H1 (cell line): ENCODE measurements around the gene STAG1. TPM values are rescaled to one million over a fixed set of nuclear protein-coding genes. Genes with fewer than 3 reads are reported as not detected.

Source experiments
- CTCF ChIA-PET: fragments of 300-600 bp; sonication (Branson Sonifier 250); formaldehyde crosslinking; loops from one replicate; lab custom pipeline; 2021; ENCODE audit not compliant: partially characterized antibody; lab: Charles Lee
- POLR2A ChIA-PET: fragments of 300-600 bp; sonication (Branson Sonifier 250); formaldehyde crosslinking; loops from one replicate; lab custom pipeline; 2021; ENCODE audit warnings: inconsistent platforms; ENCODE audit not compliant: partially characterized antibody; lab: Charles Lee
- DNase-seq, 2 experiments: peaks; one replicate each; pipeline versions ENCODE4 v3.0.0 to v3.0.0-alpha.2; 2010 to 2022; ENCODE audit warnings: low spot score in 2 of 2, low read depth in 1 of 2, mixed read lengths in 1 of 2
- FAIRE-seq: peaks from 2 replicates; lab custom pipeline; 2011; peaks lifted over from hg19 to GRCh38; lab: Jason Lieb, UNC
- H2AFZ ChIP-seq: 2 replicates; pipeline ENCODE4 v1.8.1; 2012; ENCODE audit warnings: low read length, inconsistent platforms
- H2AK5ac ChIP-seq: 2 replicates; pipeline ENCODE4 v1.6.1; 2013; ENCODE audit warnings: low read depth, low read length
- H2BK120ac ChIP-seq: replicated peaks from 2 replicates; pipeline ENCODE3; 2013; ENCODE audit warnings: low read depth, low read length, inconsistent platforms
- H2BK12ac ChIP-seq: 2 replicates; pipeline ENCODE4 v1.6.1; 2013; ENCODE audit warnings: low read depth, low read length
- H2BK15ac ChIP-seq: 2 replicates; pipeline ENCODE4 v1.6.1; 2013; ENCODE audit warnings: low read length
- H2BK20ac ChIP-seq: 2 replicates; pipeline ENCODE4 v1.6.1; 2013; ENCODE audit warnings: low read length
- H2BK5ac ChIP-seq: 2 replicates; pipeline ENCODE4 v1.6.1; 2013; ENCODE audit warnings: low read depth, low read length
- H3K14ac ChIP-seq: 2 replicates; pipeline ENCODE4 v1.6.1; 2013; ENCODE audit warnings: inconsistent platforms; ENCODE audit not compliant: insufficient read length
- H3K18ac ChIP-seq: 2 replicates; pipeline ENCODE4 v1.6.1; 2013; ENCODE audit warnings: low read length; ENCODE audit errors: extremely low read depth
- H3K23ac ChIP-seq: 2 replicates; pipeline ENCODE4 v1.6.1; 2013; ENCODE audit warnings: inconsistent platforms; ENCODE audit not compliant: insufficient read length
- H3K23me2 ChIP-seq: 2 replicates; pipeline ENCODE4 v1.6.1; 2013; ENCODE audit warnings: low read depth, low read length
- H3K27ac ChIP-seq: 2 replicates; pipeline ENCODE4 v1.6.1; 2011; ENCODE audit warnings: low read depth, low read length, inconsistent platforms
- H3K27me3 ChIP-seq, 4 experiments: replicated peaks in 1 of 4; 1 replicate in 1 of 4; 2 replicates in 3 of 4; pipeline versions ENCODE4 v1.6.1 to v1.8.1; 2011 to 2013; ENCODE audit warnings: low read length in 3 of 4, mild to moderate bottlenecking in 3 of 4, inconsistent platforms in 2 of 4, mixed read lengths in 2 of 4, moderate library complexity in 1 of 4; ENCODE audit not compliant: control insufficient read depth in 3 of 4, insufficient read depth in 3 of 4; ENCODE audit errors: extremely low read depth in 1 of 4
- H3K36me3 ChIP-seq, 4 experiments: 2 replicates each; pipeline versions ENCODE4 v1.6.1 to v1.8.1; 2011 to 2013; ENCODE audit warnings: mild to moderate bottlenecking in 4 of 4, low read length in 3 of 4, moderate library complexity in 2 of 4, control low read depth in 1 of 4, inconsistent platforms in 1 of 4; ENCODE audit not compliant: insufficient read depth in 4 of 4, control insufficient read depth in 2 of 4
- H3K4ac ChIP-seq: replicated peaks from 2 replicates; pipeline ENCODE3; 2013; ENCODE audit warnings: low read length, low read depth, mixed read lengths, inconsistent platforms; ENCODE audit not compliant: insufficient read length
- H3K4me1 ChIP-seq, 4 experiments: replicated peaks in 1 of 4; 1 replicate in 1 of 4; 2 replicates in 3 of 4; pipeline versions ENCODE4 v1.6.1 to v1.8.1; 2011 to 2013; ENCODE audit warnings: low read length in 3 of 4, inconsistent platforms in 2 of 4, mixed read lengths in 1 of 4; ENCODE audit not compliant: insufficient read depth in 4 of 4, control insufficient read depth in 3 of 4
- H3K4me2 ChIP-seq, 2 experiments: 2 replicates each; pipeline versions ENCODE4 v1.6.1 to v1.8.1; 2011 to 2013; ENCODE audit warnings: low read depth in 2 of 2, low read length in 2 of 2, control low read depth in 1 of 2, inconsistent platforms in 1 of 2, mild to moderate bottlenecking in 1 of 2; ENCODE audit not compliant: insufficient read depth in 1 of 2
- H3K4me3 ChIP-seq, 4 experiments: fragments of 200-600, 300-600 bp in 1 of 4; sonication (generic), shearing (Covaris generic), sonication (Bioruptor Twin) in 1 of 4; 2 replicates each; pipeline versions ENCODE4 v1.5.1 to v1.8.1; 2011 to 2016; ENCODE audit warnings: low read length in 4 of 4, low read depth in 3 of 4, control low read depth in 2 of 4, inconsistent platforms in 2 of 4, mild to moderate bottlenecking in 2 of 4, mixed read lengths in 1 of 4, moderate library complexity in 1 of 4; ENCODE audit not compliant: insufficient read depth in 2 of 4; ENCODE audit errors: extremely low read depth in 1 of 4
- H3K56ac ChIP-seq: replicated peaks from 2 replicates; pipeline ENCODE3; 2013; ENCODE audit warnings: low read depth, mild to moderate bottlenecking, mixed read lengths, low read length, inconsistent platforms; ENCODE audit not compliant: insufficient read length
- H3K79me1 ChIP-seq: 2 replicates; pipeline ENCODE4 v1.6.1; 2013; ENCODE audit warnings: low read depth, low read length, control low read depth
- H3K79me2 ChIP-seq, 2 experiments: 2 replicates each; pipeline versions ENCODE4 v1.6.1 to v1.8.1; 2012 to 2013; ENCODE audit warnings: low read length in 2 of 2, mild to moderate bottlenecking in 2 of 2, inconsistent platforms in 1 of 2; ENCODE audit not compliant: insufficient read depth in 2 of 2, control insufficient read depth in 1 of 2
- H3K9ac ChIP-seq, 4 experiments: replicated peaks in 1 of 4; 1 replicate in 1 of 4; 2 replicates in 3 of 4; pipeline versions ENCODE4 v1.6.1 to v1.8.1; 2011 to 2013; ENCODE audit warnings: low read depth in 3 of 4, low read length in 3 of 4, control low read depth in 2 of 4, mild to moderate bottlenecking in 2 of 4, moderate library complexity in 2 of 4, inconsistent platforms in 1 of 4; ENCODE audit errors: extremely low read depth in 1 of 4
- H3K9me3 ChIP-seq, 2 experiments: 2 replicates each; pipeline versions ENCODE4 v1.6.1 to v1.8.1; 2012 to 2013; ENCODE audit warnings: mild to moderate bottlenecking in 2 of 2, moderate library complexity in 2 of 2, control low read depth in 1 of 2, inconsistent platforms in 1 of 2, low read depth in 1 of 2, low read length in 1 of 2, mixed read lengths in 1 of 2; ENCODE audit not compliant: insufficient read depth in 2 of 2
- H4K20me1 ChIP-seq, 2 experiments: replicated peaks in 1 of 2; 2 replicates each; pipeline versions ENCODE3 to v1.8.1; 2011 to 2013; ENCODE audit warnings: inconsistent platforms in 2 of 2, low read length in 2 of 2, mild to moderate bottlenecking in 1 of 2; ENCODE audit not compliant: insufficient read depth in 2 of 2, control insufficient read depth in 1 of 2
- H4K5ac ChIP-seq: 2 replicates; pipeline ENCODE4 v1.6.1; 2013; ENCODE audit warnings: low read length, low read depth, mixed read lengths, inconsistent platforms; ENCODE audit not compliant: insufficient read length
- H4K8ac ChIP-seq: 2 replicates; pipeline ENCODE4 v1.8.0; 2013; ENCODE audit warnings: mild to moderate bottlenecking, moderate library complexity, low read length, inconsistent platforms; ENCODE audit not compliant: insufficient read depth; ENCODE audit errors: extremely low read depth
- H4K91ac ChIP-seq: replicated peaks from 2 replicates; pipeline ENCODE3; 2013; ENCODE audit warnings: low read length, mixed read lengths, inconsistent platforms; ENCODE audit not compliant: insufficient read length
- ATF3 ChIP-seq: IDR thresholded peaks from 2 replicates; pipeline ENCODE4 v1.6.1; 2011; ENCODE audit warnings: low read depth, mild to moderate bottlenecking, low read length; ENCODE audit not compliant: insufficient read depth
- CHD2 ChIP-seq: IDR thresholded peaks from 2 replicates; pipeline ENCODE4 v1.6.1; 2012; ENCODE audit warnings: low read length, improper control_type of control experiment
- E2F6 ChIP-seq: IDR thresholded peaks from 2 replicates; pipeline ENCODE4 v1.6.1; 2012; ENCODE audit warnings: inconsistent platforms
- EZH2 ChIP-seq: fragments of 200-600 bp; sonication (generic); IDR thresholded peaks from 2 replicates; pipeline ENCODE4 v1.7.1; 2012; ENCODE audit warnings: low read depth, mild to moderate bottlenecking, moderate library complexity, low read length, inconsistent platforms; ENCODE audit not compliant: severe bottlenecking
- FOSL1 ChIP-seq: IDR thresholded peaks from 2 replicates; pipeline ENCODE4 v1.6.1; 2011; ENCODE audit warnings: mild to moderate bottlenecking, low read depth, low read length, moderate library complexity; ENCODE audit not compliant: insufficient read depth
- HDAC2 ChIP-seq, 2 experiments: fragments of 300-600 bp in 1 of 2; sonication (generic) in 1 of 2; IDR thresholded peaks; 2 replicates each; pipeline ENCODE4 v1.6.1; 2011 to 2012; ENCODE audit warnings: low read depth in 2 of 2, low read length in 2 of 2, mild to moderate bottlenecking in 2 of 2, moderate library complexity in 2 of 2, borderline replicate concordance in 1 of 2, inconsistent platforms in 1 of 2
- JUN ChIP-seq: IDR thresholded peaks from 2 replicates; pipeline ENCODE4 v1.6.1; 2011; ENCODE audit warnings: low read depth, mild to moderate bottlenecking, improper control_type of control experiment, low read length
- NANOG ChIP-seq: IDR thresholded peaks from 2 replicates; pipeline ENCODE4 v1.6.1; 2011; ENCODE audit warnings: low read length, low read depth, mild to moderate bottlenecking, inconsistent platforms; ENCODE audit not compliant: insufficient read depth, poor library complexity, severe bottlenecking
- RNF2 ChIP-seq: fragments of 200-900, 300-1000 bp; sonication (generic); IDR thresholded peaks from 2 replicates; pipeline ENCODE4 v1.7.1; 2016; ENCODE audit warnings: borderline replicate concordance, low read depth, mild to moderate bottlenecking, antibody characterized with exemption, low read length; ENCODE audit not compliant: poor library complexity, severe bottlenecking; ENCODE audit errors: missing control alignments
- RXRA ChIP-seq: IDR thresholded peaks from 2 replicates; pipeline ENCODE4 v1.6.1; 2011; ENCODE audit warnings: low read depth, mild to moderate bottlenecking, low read length, moderate library complexity; ENCODE audit not compliant: insufficient read depth
- SP1 ChIP-seq: IDR thresholded peaks from 2 replicates; pipeline ENCODE4 v1.6.1; 2011; ENCODE audit warnings: low read depth, low read length
- SRF ChIP-seq: IDR thresholded peaks from 2 replicates; pipeline ENCODE4 v1.6.1; 2011; ENCODE audit warnings: mild to moderate bottlenecking, low read depth, low read length, moderate library complexity
- TAF7 ChIP-seq: optimal IDR thresholded peaks from 2 replicates; pipeline ENCODE3; 2011; ENCODE audit warnings: low read depth, mild to moderate bottlenecking, inconsistent platforms, low read length, moderate library complexity, borderline replicate concordance
- polyA plus RNA-seq, 7 experiments: library from polyadenylated mRNA; depleted of rRNA in 3 of 7; stranded (reverse) in 5 of 7; unstranded in 2 of 7; fragments of >200 nt in 5 of 7; fragments of 200-250 nt in 2 of 7; gene quantifications; 1 replicate in 5 of 7; 2 replicates in 1 of 7; 4 replicates in 1 of 7; pipeline versions ENCODE4 v1.2.1 to v1.2.3, GENCODE V29; 2011 to 2013; ENCODE audit warnings: missing spikeins in 2 of 7, mixed read lengths in 2 of 7
- total RNA-seq: library from RNA; stranded (reverse); fragmentation: NEBNext Ultra II Directional; extraction: Animal tissue kit (Norgen Biotek cat#: 25700); gene quantifications from 2 replicates; pipeline ENCODE4 v1.2.1, GENCODE V29; 2021

STAG1 gene
- total and polyA plus RNA-seq, 2 of the 8 experiments (the other 6 are each of a cell fraction or from before 2014, with no cell fraction given): 4.6 to 23.4 TPM

GRCh38 chr3:136620436-136620835 is 131.7 kb downstream of the STAG1 start:
- no peak overlapping the region for H3K9ac ChIP-seq
- H3K56ac ChIP-seq: no peak overlapping the region
- no peaks in the 10 kb centered on the region for H3K9me3 ChIP-seq
- peaks cover 0 to 4% (median 1%) of the 10 kb centered on the region in 4 experiments; a peak in 1 of 7 replicates for H3K4me1 ChIP-seq
- DNase-seq: no peak
- no peaks in the 10 kb centered on the region for H4K20me1 ChIP-seq
- H2BK12ac ChIP-seq: no peak overlapping the region
- H2BK5ac ChIP-seq: no peak overlapping the region
- no peaks in the 10 kb centered on the region for H3K27me3 ChIP-seq
- no peak overlapping the region for H4K8ac ChIP-seq
- H3K14ac ChIP-seq: no peak overlapping the region
- no peak for FAIRE-seq
- no peak overlapping the region for H3K23ac ChIP-seq
- ChIA-PET POLR2A (no interaction called here), CTCF (interaction anchor here (0.7 to 1.0 kb wide), 3 partner anchors 9 to 215 kb away, joined by 3 read pairs; no protein-coding TSS in a partner anchor)
- H3K36me3 ChIP-seq: no peaks in the 10 kb centered on the region
- H2BK120ac ChIP-seq: no peak overlapping the region
- H3K4me2 ChIP-seq: no peak overlapping the region
- no peak overlapping the region for H4K91ac ChIP-seq
- H2AK5ac ChIP-seq: no peak overlapping the region
- H3K23me2 ChIP-seq: no peaks in the 10 kb centered on the region
- no peak overlapping the region for H4K5ac ChIP-seq
- H2BK15ac ChIP-seq: no peak overlapping the region
- no peak overlapping the region for H3K27ac ChIP-seq
- H2BK20ac ChIP-seq: no peak overlapping the region
- H2AFZ ChIP-seq: no peak overlapping the region
- H3K79me1 ChIP-seq: no peaks in the 10 kb centered on the region; the same call in 1 of the 2 replicates
- no peak overlapping the region for H3K4me3 ChIP-seq
- no peak overlapping the region for H3K4ac ChIP-seq
- H3K18ac ChIP-seq: no peak overlapping the region
- peaks cover 0 to 6% of the 10 kb centered on the region in 2 experiments; a peak in 2 of 4 replicates for H3K79me2 ChIP-seq
- TF ChIP-seq NANOG (no peak), SRF (no peak), RNF2 (no peak), SP1 (no peak), HDAC2 (IDR thresholded peaks at IDR 0.05; ENCODE audit: borderline replicate concordance in 1 of 2, low read depth in 2 of 2, low read length in 2 of 2) (no peak), CHD2 (no peak), EZH2 (no peak), JUN (no peak), ATF3 (no peak), TAF7 (no peak), RXRA (no peak), FOSL1 (no peak), E2F6 (no peak)
